PC-9 (cell line): Measurements from ENCODE around the gene LPAR2. TPM values are rescaled to one million over a fixed set of nuclear protein-coding genes. Genes with fewer than 3 reads are reported as not detected.

Source experiments
- BruUV-seq: library from RNA; stranded (reverse); fragments of 400-500 nt; replicated peaks from 2 replicates; lab custom pipeline; 2021; lab: Mats Ljungman, UMichigan
- CTCF ChIA-PET: fragments of 300-600 bp; sonication (Branson Sonifier 250); formaldehyde crosslinking; loops from one replicate; lab custom pipeline; 2022; ENCODE audit warnings: antibody characterized with exemption; lab: Charles Lee
- POLR2A ChIA-PET: fragments of 300-600 bp; sonication (Branson Sonifier 250); formaldehyde crosslinking; loops from one replicate; lab custom pipeline; 2022; ENCODE audit warnings: antibody characterized with exemption; ENCODE audit not compliant: unreplicated experiment; lab: Charles Lee
- DNase-seq, 2 experiments: peaks; one replicate each; pipeline versions ENCODE4 v3.0.0 to v3.0.0-alpha.2; 2015 to 2022; ENCODE audit warnings: mixed read lengths in 1 of 2
- H2AFZ ChIP-seq: fragments of 200-600 bp; sonication (generic); 2 replicates; pipeline ENCODE4 v1.8.1; 2017; ENCODE audit warnings: antibody characterized with exemption
- H3F3A ChIP-seq: fragments of 200-600 bp; sonication (generic); 2 replicates; pipeline ENCODE4 v1.8.1; 2017; ENCODE audit warnings: antibody characterized with exemption, mild to moderate bottlenecking, low read depth; ENCODE audit not compliant: insufficient read depth
- H3K27ac ChIP-seq: fragments of 200-600 bp; sonication (generic); 2 replicates; pipeline ENCODE4 v1.6.1; 2016; ENCODE audit warnings: mixed run types
- H3K27me3 ChIP-seq: fragments of 200-600 bp; sonication (generic); 2 replicates; pipeline ENCODE4 v1.6.1; 2016; ENCODE audit warnings: low read depth, mixed run types; ENCODE audit not compliant: insufficient read depth
- H3K36me3 ChIP-seq: fragments of 200-600 bp; sonication (generic); 2 replicates; pipeline ENCODE4 v1.6.1; 2016; ENCODE audit warnings: low read depth, mixed run types
- H3K4me1 ChIP-seq: fragments of 200-600 bp; sonication (generic); replicated peaks from 2 replicates; pipeline ENCODE4 v1.6.1; 2016; ENCODE audit warnings: mixed run types; ENCODE audit not compliant: insufficient read depth
- H3K4me2 ChIP-seq: fragments of 200-600 bp; sonication (generic); 2 replicates; pipeline ENCODE4 v1.6.1; 2017; ENCODE audit warnings: mixed run types
- H3K4me3 ChIP-seq: fragments of 200-600 bp; sonication (generic); 2 replicates; pipeline ENCODE4 v1.6.1; 2016; ENCODE audit warnings: mixed run types
- H3K79me2 ChIP-seq: fragments of 200-600 bp; sonication (generic); 2 replicates; pipeline ENCODE4 v1.6.1; 2017; ENCODE audit warnings: low read depth, mixed run types
- H3K9me2 ChIP-seq: fragments of 200-600 bp; sonication (generic); 2 replicates; pipeline ENCODE4 v1.8.1; 2017; ENCODE audit warnings: mild to moderate bottlenecking; ENCODE audit not compliant: insufficient read depth
- H3K9me3 ChIP-seq: fragments of 200-600 bp; sonication (generic); 2 replicates; pipeline ENCODE4 v1.8.1; 2016; ENCODE audit warnings: low read depth; ENCODE audit not compliant: insufficient read depth
- H4K20me1 ChIP-seq: fragments of 200-600 bp; sonication (generic); 2 replicates; pipeline ENCODE4 v1.8.1; 2017; ENCODE audit not compliant: insufficient read depth
- CTCF ChIP-seq: fragments of 200-600 bp; sonication (generic); conservative IDR thresholded peaks from 2 replicates; pipeline ENCODE4 v1.6.1; 2017; ENCODE audit warnings: mixed run types, antibody characterized with exemption, mild to moderate bottlenecking, moderate library complexity
- EZH2 ChIP-seq: fragments of 200-600 bp; sonication (generic); IDR thresholded peaks from 2 replicates; pipeline ENCODE4 v1.8.0; 2017; ENCODE audit warnings: antibody characterized with exemption, low read depth
- intact Hi-C: fragments of 100-400 bp; cut with micrococcal nuclease; formaldehyde crosslinking; loops from one replicate; pipeline ENCODE4 v1.10.0; 2022; ENCODE audit not compliant: unreplicated experiment
- total RNA-seq: library from RNA; stranded (reverse); gene quantifications from 2 replicates; pipeline ENCODE4 v1.2.3, GENCODE V29; 2021

LPAR2 gene
- total RNA-seq, 1 experiment from 2014 or later: 29.2 TPM

- H4K20me1 ChIP-seq: no peaks in the 10 kb centered on the region
- no peaks in the 10 kb centered on the region for H3K79me2 ChIP-seq
- no peak overlapping the region for H3K4me3 ChIP-seq
- H3K36me3 ChIP-seq: no peaks in the 10 kb centered on the region
- intact Hi-C loops: no loop called here
- BruUV-seq: no TSS peak
- no peak for DNase-seq
- H3K9me3 ChIP-seq: no peaks in the 10 kb centered on the region
- no peak overlapping the region for H3K4me2 ChIP-seq
- H3K27ac ChIP-seq: no peak overlapping the region
- no peaks in the 10 kb centered on the region for H3K9me2 ChIP-seq
- no peaks in the 10 kb centered on the region for H3K27me3 ChIP-seq
- no peak overlapping the region for H2AFZ ChIP-seq
- TF ChIP-seq CTCF: no peak
- TF ChIP-seq EZH2: no peak
- ChIA-PET CTCF (no interaction called here), POLR2A (no interaction called here)
- H3K4me1 ChIP-seq: peaks cover 7% of the 10 kb centered on the region
- H3F3A ChIP-seq: peaks cover 5% of the 10 kb centered on the region; the same call in 1 of the 2 replicates
Observed at GRCh38 chr19:19580418-19580817, 47.6 kb downstream of the LPAR2 start.

- H3K4me3 ChIP-seq: no peak overlapping the region
- DNase-seq: no peak
- no peaks in the 10 kb centered on the region for H3K79me2 ChIP-seq
- ChIA-PET POLR2A (no interaction called here), CTCF (no interaction called here)
- H3K27me3 ChIP-seq: no peaks in the 10 kb centered on the region
- TF ChIP-seq EZH2: no peak
- TF ChIP-seq CTCF: no peak
- no peaks in the 10 kb centered on the region for H3K9me3 ChIP-seq
- no peaks in the 10 kb centered on the region for H3K9me2 ChIP-seq
- BruUV-seq: no TSS peak
- no peak overlapping the region for H2AFZ ChIP-seq
- no peaks in the 10 kb centered on the region for H4K20me1 ChIP-seq
- no peaks in the 10 kb centered on the region for H3K36me3 ChIP-seq
- H3K4me2 ChIP-seq: no peak overlapping the region
- no peak overlapping the region for H3K27ac ChIP-seq
- intact Hi-C loops: no loop called here
- peaks cover 7% of the 10 kb centered on the region for H3K4me1 ChIP-seq
- H3F3A ChIP-seq: peaks cover 7% of the 10 kb centered on the region; the same call in 1 of the 2 replicates
Observed at GRCh38 chr19:19579533-19580361, 48.3 kb downstream of the LPAR2 start.

- Histone ChIP-seq H2AFZ (no peak overlapping the region), H3K9me2 (no peaks in the 10 kb centered on the region), H3K36me3 (no peaks in the 10 kb centered on the region), H3K27me3 (no peaks in the 10 kb centered on the region), H3K9me3 (no peaks in the 10 kb centered on the region), H3F3A (peaks cover 7% of the 10 kb centered on the region; the same call in 1 of the 2 replicates), H3K27ac (no peak overlapping the region), H4K20me1 (no peaks in the 10 kb centered on the region), H3K4me1 (peaks cover 7% of the 10 kb centered on the region), H3K79me2 (no peaks in the 10 kb centered on the region), H3K4me3 (no peak overlapping the region), H3K4me2 (no peak overlapping the region)
- intact Hi-C loops: no loop called here
- TF ChIP-seq CTCF (no peak), EZH2 (no peak)
- no TSS peak for BruUV-seq
- ChIA-PET CTCF (interaction anchor here (0.6 kb wide), 1 partner anchor 70 kb away, joined by 4 read pairs; no protein-coding TSS in a partner anchor), POLR2A (no interaction called here)
- DNase-seq: no peak
Observed at GRCh38 chr19:19578252-19578651, 49.8 kb downstream of the LPAR2 start.
